Ectodermal cell (in vitro differentiated cells): ENCODE measurements around the gene AFAP1L1.

ENCODE experiments used
- H3K27ac ChIP-seq: 2 replicates; pipeline ENCODE4 v1.7.0; 2013; ENCODE audit warnings: mild to moderate bottlenecking, low read depth, low read length; ENCODE audit not compliant: insufficient read depth, poor library complexity, severe bottlenecking
- H3K27me3 ChIP-seq: 2 replicates; pipeline ENCODE4 v1.7.0; 2013; ENCODE audit warnings: mild to moderate bottlenecking, low read length; ENCODE audit not compliant: insufficient read depth, control insufficient read depth, poor library complexity, severe bottlenecking
- H3K36me3 ChIP-seq: one replicate; pipeline ENCODE4 v1.7.0; 2013; ENCODE audit warnings: low read length; ENCODE audit not compliant: control insufficient read depth, insufficient read depth
- H3K4me1 ChIP-seq: one replicate; pipeline ENCODE4 v1.7.0; 2013; ENCODE audit warnings: low read length; ENCODE audit not compliant: control insufficient read depth, insufficient read depth
- H3K4me3 ChIP-seq: 2 replicates; pipeline ENCODE4 v1.7.0; 2013; ENCODE audit warnings: low read depth, low read length, control low read depth; ENCODE audit not compliant: insufficient read depth
- H3K9me3 ChIP-seq: 2 replicates; pipeline ENCODE4 v1.7.0; 2013; ENCODE audit warnings: mild to moderate bottlenecking, low read length, moderate library complexity; ENCODE audit not compliant: control insufficient read depth
- WGBS, 2 experiments: methylation state at CpG; one replicate each; pipeline ENCODE4 v1.1.7; 2013; ENCODE audit warnings: missing lambda C conversion rate in 2 of 2; 5-methylcytosine and 5-hydroxymethylcytosine counted together

The AFAP1L1 gene

GRCh38 chr5:149273237-149273636, 1.6 kb downstream of the AFAP1L1 start:
- Histone ChIP-seq H3K27ac (no peak overlapping the region), H3K4me1 (no peaks in the 10 kb centered on the region), H3K4me3 (no peak overlapping the region), H3K9me3 (no peaks in the 10 kb centered on the region), H3K27me3 (peaks cover 46% of the 10 kb centered on the region), H3K36me3 (no peaks in the 10 kb centered on the region)
- WGBS, 2 experiments, result 66 to 70% methylated on average over 4 of the region's 5 CpGs

GRCh38 chr5:149273950-149274349, 2.3 kb downstream of the AFAP1L1 start:
- no peak overlapping the region for H3K27ac ChIP-seq
- H3K27me3 ChIP-seq, result peaks cover 46% of the 10 kb centered on the region
- WGBS, 2 experiments, result 65 to 68% methylated on average over 2 to 3 of the region's 3 CpGs

GRCh38 chr5:149274939-149275338, 3.3 kb downstream of the AFAP1L1 start:
- no peaks in the 10 kb centered on the region for H3K36me3 ChIP-seq
- H3K9me3 ChIP-seq, result no peaks in the 10 kb centered on the region
- H3K4me1 ChIP-seq, result no peaks in the 10 kb centered on the region
- H3K27me3 ChIP-seq, result peaks cover 45% of the 10 kb centered on the region
- H3K27ac ChIP-seq, result no peak overlapping the region
- WGBS, 2 experiments, result 89 to 93% methylated on average over 1 of the region's 1 CpG
- H3K4me3 ChIP-seq, result no peak overlapping the region

More at GRCh38 chr5:149273950-149274349, 2.3 kb downstream of the AFAP1L1 start:
- Histone ChIP-seq H3K4me3 (no peak overlapping the region), H3K36me3 (no peaks in the 10 kb centered on the region), H3K9me3 (no peaks in the 10 kb centered on the region), H3K4me1 (no peaks in the 10 kb centered on the region)

- H3K4me3 ChIP-seq, result no peak overlapping the region
- 89 to 91% methylated on average over 4 of the region's 4 CpGs for WGBS, 2 experiments
- no peaks in the 10 kb centered on the region for H3K4me1 ChIP-seq
- peaks cover 16% of the 10 kb centered on the region for H3K27me3 ChIP-seq
- H3K36me3 ChIP-seq, result no peaks in the 10 kb centered on the region
- no peaks in the 10 kb centered on the region for H3K9me3 ChIP-seq
- no peak overlapping the region for H3K27ac ChIP-seq
Observed at GRCh38 chr5:149277801-149278200, 6.1 kb downstream of the AFAP1L1 start.

GRCh38 chr5:149278451-149279210, 7.0 kb downstream of the AFAP1L1 start:
- no peak overlapping the region for H3K27ac ChIP-seq
- H3K36me3 ChIP-seq, result no peaks in the 10 kb centered on the region
- H3K4me1 ChIP-seq, result no peaks in the 10 kb centered on the region
- 90 to 93% methylated on average over 5 of the region's 5 CpGs for WGBS, 2 experiments
- no peak overlapping the region for H3K4me3 ChIP-seq
- H3K27me3 ChIP-seq, result peaks cover 8% of the 10 kb centered on the region
- no peaks in the 10 kb centered on the region for H3K9me3 ChIP-seq

GRCh38 chr5:149279661-149280060, 8.0 kb downstream of the AFAP1L1 start:
- H3K36me3 ChIP-seq, result no peaks in the 10 kb centered on the region
- H3K9me3 ChIP-seq, result no peaks in the 10 kb centered on the region
- H3K27me3 ChIP-seq, result no peaks in the 10 kb centered on the region
- no peak overlapping the region for H3K27ac ChIP-seq
- no peaks in the 10 kb centered on the region for H3K4me1 ChIP-seq
- WGBS, 2 experiments, result 88 to 90% methylated on average over 1 of the region's 1 CpG
- H3K4me3 ChIP-seq, result no peak overlapping the region

- WGBS, 2 experiments, result 71 to 89% methylated on average over 1 of the region's 1 CpG
- Histone ChIP-seq H3K27ac (no peak overlapping the region), H3K36me3 (no peaks in the 10 kb centered on the region), H3K27me3 (no peaks in the 10 kb centered on the region), H3K4me3 (no peak overlapping the region), H3K4me1 (no peaks in the 10 kb centered on the region), H3K9me3 (no peaks in the 10 kb centered on the region)
Observed at GRCh38 chr5:149280124-149280523, 8.5 kb downstream of the AFAP1L1 start.

GRCh38 chr5:149280802-149281201, 9.1 kb downstream of the AFAP1L1 start:
- Histone ChIP-seq H3K4me3 (no peak overlapping the region), H3K9me3 (no peaks in the 10 kb centered on the region), H3K27me3 (no peaks in the 10 kb centered on the region), H3K27ac (no peak overlapping the region), H3K36me3 (no peaks in the 10 kb centered on the region), H3K4me1 (no peaks in the 10 kb centered on the region)
- WGBS, 2 experiments, result 95 to 97% methylated on average over 4 of the region's 4 CpGs

GRCh38 chr5:149282027-149282965, 10.6 kb downstream of the AFAP1L1 start:
- H3K9me3 ChIP-seq, result no peaks in the 10 kb centered on the region
- WGBS, 2 experiments, result 80 to 83% methylated on average over 12 of the region's 12 CpGs
- no peak overlapping the region for H3K4me3 ChIP-seq
- no peak overlapping the region for H3K27ac ChIP-seq
- no peaks in the 10 kb centered on the region for H3K27me3 ChIP-seq
- no peaks in the 10 kb centered on the region for H3K4me1 ChIP-seq
- H3K36me3 ChIP-seq, result no peaks in the 10 kb centered on the region

GRCh38 chr5:149282966-149283332, 11.3 kb downstream of the AFAP1L1 start:
- no peak overlapping the region for H3K27ac ChIP-seq
- H3K4me3 ChIP-seq, result no peak overlapping the region
- 95 to 98% methylated on average over 5 of the region's 5 CpGs for WGBS, 2 experiments
- no peaks in the 10 kb centered on the region for H3K9me3 ChIP-seq
- no peaks in the 10 kb centered on the region for H3K4me1 ChIP-seq
- no peaks in the 10 kb centered on the region for H3K27me3 ChIP-seq
- no peaks in the 10 kb centered on the region for H3K36me3 ChIP-seq
